Frontal cortex (tissue), 4 donors: ENCODE data around the gene RND2. TPM values are rescaled to one million over a fixed set of nuclear protein-coding genes. Genes with fewer than 3 reads are reported as not detected.
"Not testable (repeated sequence)": the region's sequence is repeated elsewhere in the genome, so short reads cannot be mapped to it uniquely, and the experiment has no call there.

Source experiments
- DNase-seq, 2 donors: peaks; one replicate each; pipeline ENCODE4 v3.0.0; 2012; ENCODE audit warnings: low spot score in 2 of 2
- FAIRE-seq: peaks from 2 replicates; lab custom pipeline; 2012; peaks lifted over from hg19 to GRCh38; lab: Jason Lieb, UNC
- total RNA-seq: library from RNA; depleted of rRNA; stranded (reverse); fragments of >200 nt; gene quantifications from one replicate; pipeline ENCODE4 v1.2.3, GENCODE V29; 2014
- donor health status: control.
- donor health status: control.
- donor health status: control.

RND2 gene
- total RNA-seq: 4.5 TPM

DNA sequence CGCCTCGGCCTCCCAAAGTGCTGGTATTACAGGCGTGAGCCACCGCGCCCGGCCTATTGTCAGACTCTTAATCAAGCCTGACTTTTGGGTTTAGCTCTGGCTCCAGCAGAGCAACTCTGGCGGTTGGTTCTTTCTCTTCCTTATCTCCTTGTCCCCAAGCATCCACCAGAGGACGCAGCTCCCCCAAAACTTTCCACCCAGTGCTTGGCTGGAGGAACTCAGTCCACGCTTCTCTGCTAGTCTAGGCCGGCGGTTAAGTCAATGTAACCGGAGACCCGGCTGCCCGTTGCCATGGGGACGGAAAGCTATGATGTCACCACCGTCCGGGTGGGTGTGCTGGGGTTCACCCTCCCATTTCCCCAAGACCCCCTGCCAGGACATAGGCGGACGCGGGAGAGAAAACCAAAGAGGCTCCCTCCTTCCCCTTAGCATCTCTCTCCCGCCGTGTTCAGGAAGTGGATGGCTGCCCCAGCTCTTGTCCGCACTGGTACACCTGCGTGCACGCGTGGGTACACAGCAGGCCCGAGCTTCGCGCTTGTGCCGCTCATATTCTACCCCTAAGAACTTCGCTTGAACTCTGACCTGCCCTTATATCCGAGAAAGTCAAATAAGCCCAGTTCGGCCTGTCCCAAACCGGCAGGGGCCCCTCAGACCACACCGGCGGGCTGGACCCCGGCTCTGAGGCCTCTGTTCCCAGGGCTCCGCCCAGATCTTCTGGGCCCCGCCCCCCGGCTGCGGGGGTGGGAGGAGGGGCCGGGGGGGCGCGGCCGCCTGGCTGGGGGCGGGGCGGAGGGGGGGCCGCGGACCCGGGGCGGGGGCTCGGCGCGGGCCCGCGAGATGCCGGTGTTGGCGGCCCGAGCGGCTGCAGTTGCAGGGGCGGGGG is at the start of gene RND2:
TSS of gene RND2 (plus strand) at position 825 of the 883 bp plus-strand sequence. CDS start 117 bp downstream, outside the sequence.
- DNase-seq (peak; percentile 92 to 93), FAIRE-seq (no peak)

DNA sequence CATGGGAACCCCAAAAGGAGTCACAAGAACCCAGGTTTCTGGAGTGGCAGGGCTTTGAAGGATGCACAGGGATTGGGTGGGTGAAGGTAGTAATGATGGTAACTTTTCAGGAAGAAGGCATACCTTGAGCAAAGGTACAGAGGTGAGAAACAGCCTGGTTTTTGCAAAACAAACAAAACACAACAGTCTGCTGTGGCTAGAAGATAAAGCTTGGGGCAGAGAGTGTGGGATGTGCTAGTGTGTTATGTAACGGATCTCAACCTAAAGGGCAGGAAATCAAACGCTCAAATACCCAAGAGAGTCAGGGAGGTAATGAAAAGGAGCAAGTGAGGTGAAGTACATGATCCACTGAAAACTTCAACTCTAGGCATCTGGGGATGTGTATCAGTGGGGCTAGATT is 49.8 kb upstream of the RND2 start:
- DNase-seq: no peak
- FAIRE-seq: no peak

- not testable (repeated sequence) for DNase-seq, FAIRE-seq
These were observed 49.3 kb upstream of the RND2 start for GRCh38 chr17:42975701-42976100.

- no peak for FAIRE-seq
- peak; percentile 59 to 71 for DNase-seq
These were observed 45.3 kb upstream of the RND2 start, which contains the start of gene PTGES3L for GRCh38 chr17:42979511-42980273. Gene PTGES3L (minus strand): TSS chr17:42980080. CDS start chr17:42980053, 27 bp downstream.

- peak; percentile 96 to 97 for DNase-seq
These were observed 44.7 kb upstream of the RND2 start, which contains the start of gene RUNDC1 for GRCh38 chr17:42980274-42980765. Gene RUNDC1 (plus strand): TSS chr17:42980565. CDS start chr17:42980577, 12 bp downstream.

GRCh38 chr17:42980766-42981397 is 44.1 kb upstream of the RND2 start:
- peak in 1 of 2 donors; percentile 53 for DNase-seq
- FAIRE-seq: no peak

More at GRCh38 chr17:42980274-42980765, 44.7 kb upstream of the RND2 start, which contains the start of gene RUNDC1:
- FAIRE-seq: no peak

- FAIRE-seq (no peak), DNase-seq (no peak)
These were observed 42.8 kb upstream of the RND2 start for GRCh38 chr17:42982266-42982665.

DNA sequence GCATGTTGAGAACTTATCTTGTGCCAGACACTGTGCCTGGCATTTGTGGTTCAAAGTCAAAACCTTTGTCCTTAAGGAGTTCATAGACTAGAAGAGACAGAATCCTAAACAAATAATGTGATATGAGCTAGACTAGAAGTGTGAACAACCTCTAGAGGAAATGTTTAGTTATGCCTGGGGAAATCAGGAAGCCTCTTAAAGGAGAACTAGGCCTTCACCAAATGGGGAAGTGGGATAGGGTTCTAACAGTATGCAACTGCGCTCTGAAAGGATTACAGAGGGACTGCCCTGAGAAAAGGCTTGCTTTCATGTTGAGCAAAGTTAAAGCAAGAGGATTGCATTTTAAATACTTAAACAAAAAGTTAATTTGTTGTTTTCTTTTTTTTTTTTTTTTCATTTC is 39.8 kb upstream of the RND2 start:
- FAIRE-seq: no peak
- DNase-seq: no peak

DNA sequence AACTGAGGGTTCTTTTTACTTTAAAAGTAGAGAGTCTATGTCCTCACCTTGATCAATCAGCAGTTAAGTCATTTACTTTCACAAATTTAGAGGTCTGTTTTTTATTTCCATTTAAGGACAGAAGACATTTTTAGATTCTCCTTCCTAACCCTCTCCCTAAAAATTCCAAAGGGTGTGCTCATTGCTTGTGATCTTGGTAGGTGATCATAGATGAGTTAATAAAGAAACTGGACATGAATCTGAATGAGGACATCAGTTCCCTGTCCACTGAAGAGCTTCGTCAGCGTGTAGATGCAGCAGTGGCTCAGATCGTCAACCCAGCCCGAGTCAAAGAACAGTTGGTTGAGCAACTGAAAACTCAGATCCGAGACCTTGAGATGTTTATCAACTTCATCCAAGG is 35.9 kb upstream of the RND2 start:
- no peak for FAIRE-seq
- no peak for DNase-seq

- FAIRE-seq (no peak), DNase-seq (no peak)
These were observed 35.0 kb upstream of the RND2 start for GRCh38 chr17:42989726-42990652.

- no peak for FAIRE-seq
- no peak for DNase-seq
These were observed 33.6 kb upstream of the RND2 start for GRCh38 chr17:42991471-42991870.

GRCh38 chr17:42992872-42993271 is 32.2 kb upstream of the RND2 start:
- FAIRE-seq: no peak
- DNase-seq: no peak

DNA sequence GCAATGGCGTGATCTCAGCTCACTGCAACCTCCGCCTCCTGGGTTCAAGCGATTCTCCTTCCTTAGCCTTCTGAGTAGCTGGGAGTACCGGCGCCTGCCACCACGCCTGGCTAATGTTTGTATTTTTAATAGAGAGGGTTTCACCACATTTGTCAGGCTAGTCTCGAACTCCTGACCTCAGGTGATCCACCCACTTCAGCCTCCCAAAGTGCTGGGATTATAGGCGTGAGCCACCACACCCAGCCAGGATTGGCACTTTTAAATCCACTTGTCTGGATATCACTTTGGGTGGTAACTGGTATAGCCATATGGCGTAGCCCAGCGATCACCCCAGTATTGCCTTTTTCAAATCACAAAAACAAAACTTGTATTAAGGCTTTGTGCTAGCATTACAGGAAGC is 31.1 kb upstream of the RND2 start:
- not testable (repeated sequence) for FAIRE-seq, DNase-seq

- FAIRE-seq (no peak), DNase-seq (no peak)
These were observed 27.5 kb upstream of the RND2 start for GRCh38 chr17:42997390-42997983.

DNA sequence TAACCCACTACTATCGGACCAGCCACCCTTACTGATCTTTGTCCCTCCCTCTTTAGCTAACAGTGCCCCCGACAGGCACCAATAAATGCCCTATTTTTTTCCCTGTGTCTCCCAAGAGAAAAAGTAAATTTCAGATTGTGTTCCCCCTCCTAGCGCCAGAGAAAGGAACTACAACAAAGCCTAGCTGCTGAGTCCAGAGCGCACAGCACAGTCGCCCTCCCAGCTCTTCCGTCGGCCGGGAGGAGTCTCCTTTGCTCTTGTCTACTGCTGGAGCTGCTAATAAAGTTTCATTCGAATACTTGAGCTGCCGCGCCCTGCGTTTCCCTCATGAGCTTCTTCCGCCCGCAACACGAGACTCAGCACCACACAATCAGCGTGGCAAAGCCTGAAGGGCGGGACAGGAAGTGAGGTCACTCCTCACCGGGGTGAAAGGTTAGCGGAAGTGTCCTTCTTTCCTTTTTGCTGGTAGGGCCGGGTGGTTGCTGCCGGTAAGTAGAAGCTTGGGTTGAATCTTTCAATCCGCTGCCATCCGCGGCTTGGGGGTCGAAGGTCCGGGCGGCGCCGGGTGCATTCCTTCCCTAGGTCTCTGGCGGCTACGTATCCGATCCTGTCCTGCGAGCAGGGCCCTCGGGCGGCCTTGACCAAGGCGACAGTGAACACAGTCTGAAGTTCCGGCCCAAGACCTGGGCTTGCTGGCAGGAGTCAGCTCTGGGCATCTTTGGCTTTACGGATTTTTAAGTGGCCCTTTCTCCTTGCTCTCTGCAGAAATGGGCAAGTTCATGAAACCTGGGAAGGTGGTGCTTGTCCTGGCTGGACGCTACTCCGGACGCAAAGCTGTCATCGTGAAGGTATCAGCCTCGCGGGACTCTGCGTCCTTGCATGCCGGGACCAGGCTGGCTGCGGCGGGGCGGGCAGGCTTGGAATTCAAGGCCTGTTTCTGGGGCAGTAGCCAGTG is 26.8 kb upstream of the RND2 start, which contains the start of gene RPL27:
TSS of gene RPL27 (plus strand) at position 436 of the 955 bp plus-strand sequence. CDS start at position 768, 332 bp downstream.
- peak; percentile 84 to 95 for DNase-seq
- peak; percentile 96 for FAIRE-seq

GRCh38 chr17:42999003-42999525 is 26.0 kb upstream of the RND2 start:
- no peak for FAIRE-seq
- no peak for DNase-seq

DNA sequence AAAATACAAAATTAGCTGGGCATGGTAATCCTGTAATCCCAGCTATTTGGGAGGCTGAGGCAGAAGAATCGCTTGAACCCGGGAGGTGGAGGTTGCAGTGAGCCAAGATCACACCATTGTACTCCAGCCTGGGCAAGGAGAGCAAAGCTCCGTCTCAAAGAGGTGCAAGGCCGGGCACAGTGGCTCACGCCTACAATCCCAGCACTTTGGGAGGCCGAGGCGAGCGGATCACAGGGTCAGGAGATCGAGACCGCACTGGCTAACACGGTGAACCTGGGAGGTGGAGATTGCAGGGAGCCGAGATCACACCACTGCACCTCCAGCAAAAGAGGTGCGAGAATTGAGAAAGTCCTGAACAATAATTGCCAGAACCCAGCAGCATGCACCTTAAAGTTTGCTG is 24.1 kb upstream of the RND2 start:
- FAIRE-seq, DNase-seq: not testable (repeated sequence)
